GM21423 (cell line): ENCODE data around the gene NKX2-8.
A peak's percentile ranks its signal among the peaks of the same experiment; 100 is the strongest.

Source experiments
- ATAC-seq: cut with Tn5 transposase; IDR thresholded peaks from one replicate; pipeline ENCODE4 v1.9.1; 2021; ENCODE audit warnings: mild to moderate bottlenecking, moderate library complexity; ENCODE audit not compliant: unreplicated experiment

NKX2-8 gene

DNA sequence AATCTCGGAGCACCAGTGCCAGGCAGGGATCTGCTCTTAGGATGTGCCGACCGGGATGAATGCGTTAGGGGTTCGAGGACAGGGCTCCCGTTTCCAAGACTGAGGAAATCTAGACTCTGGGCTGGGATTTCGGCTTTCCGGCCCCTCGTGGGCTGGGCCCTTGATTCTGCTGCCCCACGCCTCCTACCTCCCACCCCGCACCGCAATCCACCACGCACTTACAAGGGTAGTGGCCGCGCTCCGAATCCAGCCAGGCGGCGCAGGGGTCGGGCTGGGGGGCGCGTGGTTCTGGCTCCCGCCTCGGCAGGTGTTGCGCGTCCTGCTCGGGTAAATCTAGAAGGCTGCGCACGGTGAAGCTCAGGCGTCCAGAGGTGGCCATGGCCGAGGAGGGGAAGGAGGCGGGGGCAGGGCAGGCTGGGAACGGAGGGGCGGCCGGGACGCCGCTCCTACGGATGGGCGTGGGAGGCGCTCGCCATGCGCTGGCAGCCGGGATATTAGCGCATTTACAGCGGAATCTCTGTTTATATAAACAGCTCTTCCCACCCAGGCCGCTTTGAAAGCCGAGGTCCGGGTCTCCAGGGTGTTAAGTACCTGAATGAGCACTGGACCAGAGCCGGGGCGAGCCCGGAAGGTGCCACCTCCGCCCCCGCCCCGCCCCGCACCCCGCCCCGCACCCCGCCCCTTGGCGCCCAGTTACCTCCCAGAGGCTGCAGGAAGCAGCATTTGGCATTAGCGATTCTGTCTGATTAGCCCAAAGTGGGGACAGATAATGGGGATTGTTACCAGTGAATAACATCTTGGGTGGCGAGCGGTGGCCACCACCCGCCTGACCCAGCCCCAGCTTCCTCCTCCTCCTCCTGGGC is at the start of gene NKX2-8:
NKX2-8 (minus strand) TSS at position 604 of the 863 bp plus-strand sequence; CDS start at position 379, 225 bp downstream.
- no peak for ATAC-seq

DNA sequence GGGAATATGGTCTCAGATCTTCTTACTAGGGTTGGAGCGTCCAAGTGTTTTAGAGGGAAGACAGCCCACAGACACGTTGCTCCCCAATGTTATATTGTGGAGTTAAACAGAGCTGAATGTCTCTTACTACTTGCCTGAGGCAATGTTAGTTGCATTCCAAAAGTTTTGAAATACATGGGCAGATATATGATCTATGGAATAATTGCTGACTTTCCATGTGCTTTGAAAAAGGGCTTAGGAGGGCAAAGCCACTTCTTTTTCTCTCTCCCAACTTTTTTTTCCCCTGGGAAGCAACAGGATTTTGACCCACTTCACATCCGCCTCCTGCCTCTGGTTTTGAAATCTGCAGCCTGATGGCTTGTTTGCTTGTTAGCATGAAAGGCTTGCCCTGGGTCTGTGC is 45.6 kb upstream of the NKX2-8 start:
- no peak for ATAC-seq

DNA sequence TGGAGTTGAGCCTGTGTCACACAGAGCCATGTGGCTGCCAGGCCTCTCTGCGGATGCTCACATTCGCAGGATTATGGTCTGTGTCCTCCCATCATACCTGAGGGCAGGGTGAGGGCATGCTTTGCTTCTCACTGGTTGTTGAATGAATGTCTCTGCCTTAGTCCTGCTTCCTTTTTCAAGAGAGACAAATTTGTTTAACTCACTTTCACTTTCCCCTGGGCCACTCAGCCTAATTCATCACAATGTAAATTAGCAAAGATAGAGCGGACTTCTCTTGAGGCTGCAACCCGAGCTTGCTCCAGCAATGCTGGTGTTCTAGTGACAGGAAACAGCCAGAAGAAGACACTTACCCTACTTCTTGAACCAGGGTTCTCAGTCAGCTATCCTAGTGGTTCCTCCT is 43.7 kb upstream of the NKX2-8 start:
- peak; percentile 46 for ATAC-seq

- no peak for ATAC-seq
Observed at GRCh38 chr14:36625436-36625835, 43.0 kb upstream of the NKX2-8 start.

- ATAC-seq, result no peak
Observed at GRCh38 chr14:36625014-36625413, 42.6 kb upstream of the NKX2-8 start.

- no peak for ATAC-seq
Observed at GRCh38 chr14:36619853-36620252, 37.4 kb upstream of the NKX2-8 start.

DNA sequence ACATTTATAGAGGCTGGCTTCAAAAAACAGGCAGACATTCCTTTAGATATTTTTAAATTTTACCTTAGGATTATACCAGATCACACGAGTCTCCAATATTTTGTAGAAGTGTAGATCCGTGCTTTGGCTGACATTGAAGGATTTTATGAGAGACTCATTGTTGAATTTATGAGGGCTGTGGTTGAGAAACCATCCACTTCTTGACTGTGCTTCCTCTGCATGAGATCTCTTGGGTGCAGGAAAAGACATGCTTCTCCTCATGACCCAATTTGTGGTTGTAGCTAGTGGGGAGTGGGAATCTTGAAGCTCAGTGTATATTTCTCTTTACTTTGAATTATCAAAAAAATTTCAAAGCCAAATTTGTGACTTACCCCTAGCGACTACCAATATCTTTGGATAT is 36.7 kb upstream of the NKX2-8 start:
- no peak for ATAC-seq

GRCh38 chr14:36618641-36619040 is 36.2 kb upstream of the NKX2-8 start:
- no peak for ATAC-seq

GRCh38 chr14:36617824-36618223 is 35.4 kb upstream of the NKX2-8 start:
- ATAC-seq, result no peak

DNA sequence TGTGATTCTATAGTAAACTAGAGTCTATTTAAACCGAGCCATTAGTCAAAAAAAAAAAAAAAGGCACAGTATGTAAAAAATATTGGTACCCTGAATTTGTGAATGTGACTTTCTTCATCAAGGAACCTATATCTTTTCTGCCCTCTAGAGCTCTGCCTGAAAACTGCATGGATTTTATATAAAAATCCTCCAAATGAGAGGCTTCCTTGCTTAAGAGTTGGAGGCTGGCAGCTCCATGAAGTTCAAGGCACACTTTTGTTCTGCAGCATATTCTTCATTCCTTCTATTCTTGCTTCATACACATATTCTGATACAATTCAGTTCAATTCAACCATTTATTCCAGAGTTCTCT is 23.1 kb upstream of the NKX2-8 start:
- no peak for ATAC-seq

- peak; percentile 63 for ATAC-seq
Observed at GRCh38 chr14:36604757-36605505, 22.5 kb upstream of the NKX2-8 start.

GRCh38 chr14:36600431-36600830 is 18.0 kb upstream of the NKX2-8 start:
- no peak for ATAC-seq

GRCh38 chr14:36591482-36591881 is 9.1 kb upstream of the NKX2-8 start:
- ATAC-seq, result no peak

- no peak for ATAC-seq
Observed at GRCh38 chr14:36588788-36589187, 6.4 kb upstream of the NKX2-8 start.

GRCh38 chr14:36588119-36588518 is 5.7 kb upstream of the NKX2-8 start:
- ATAC-seq, result no peak

DNA sequence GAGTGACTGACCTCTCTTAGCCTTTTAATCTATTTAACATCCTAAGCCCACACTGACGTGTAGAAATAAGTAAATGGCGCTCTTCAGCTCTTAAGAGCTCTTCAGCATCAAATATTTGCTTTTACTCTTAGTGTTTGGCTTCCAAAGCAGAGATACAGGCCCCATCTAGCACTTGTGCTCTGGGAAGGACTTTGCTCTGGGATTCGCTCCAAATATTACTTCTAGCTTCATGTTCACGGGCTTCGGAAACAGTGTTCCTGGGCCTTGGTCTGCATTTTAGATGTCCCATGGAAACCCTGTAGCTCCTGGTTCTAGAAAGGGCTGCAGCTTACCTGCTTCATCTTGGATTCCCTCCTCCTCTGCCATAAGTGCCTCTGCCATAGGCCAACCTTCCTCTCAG is 2.7 kb upstream of the NKX2-8 start:
- no peak for ATAC-seq

DNA sequence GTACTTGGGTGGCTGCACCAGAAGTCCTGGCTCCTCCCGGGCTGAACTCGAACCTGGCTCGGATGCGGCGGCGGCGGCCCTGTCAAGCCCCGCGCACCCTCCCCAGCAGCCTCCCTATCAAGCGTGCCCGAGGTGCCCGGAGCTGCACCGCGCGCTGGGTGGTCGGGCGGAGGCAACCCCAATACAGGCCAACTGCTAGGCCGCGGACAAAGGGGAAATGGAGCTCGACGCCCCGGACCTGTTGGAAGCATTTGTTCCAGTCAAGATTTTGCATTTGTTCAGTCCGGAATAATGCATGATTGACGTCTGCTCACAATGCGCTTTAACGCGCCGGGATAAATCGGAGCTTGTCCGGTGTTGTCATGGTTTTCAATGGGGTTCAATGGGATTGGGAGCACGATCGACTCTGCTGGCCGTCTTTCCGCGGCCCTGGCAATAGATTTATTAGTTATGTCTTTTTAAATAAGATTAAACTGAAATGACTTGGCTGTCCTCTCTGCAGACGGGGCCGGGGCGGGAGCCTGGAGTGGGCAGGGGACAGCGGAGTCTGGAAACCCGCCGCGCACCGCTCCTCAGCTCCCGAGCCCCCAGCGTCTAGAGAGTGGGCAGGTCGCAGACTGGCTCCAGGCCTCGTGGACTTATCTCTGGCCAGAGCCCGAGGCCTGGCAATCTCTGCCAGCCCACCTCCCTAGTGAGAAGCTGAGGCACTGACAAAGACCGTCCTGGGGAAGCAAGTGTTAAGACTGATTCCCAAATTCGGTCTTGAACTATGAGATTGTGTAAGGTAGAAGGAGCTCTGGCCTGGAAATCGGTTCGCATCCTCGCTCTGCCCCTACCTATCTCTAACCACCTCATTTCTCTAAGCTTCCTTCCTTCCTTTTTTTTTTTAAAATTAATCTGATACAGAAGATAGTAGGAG is 1.7 kb upstream of the NKX2-8 start:
- ATAC-seq, result no peak

- no peak for ATAC-seq
Observed at GRCh38 chr14:36583242-36583892, 953 bp upstream of the NKX2-8 start.

DNA sequence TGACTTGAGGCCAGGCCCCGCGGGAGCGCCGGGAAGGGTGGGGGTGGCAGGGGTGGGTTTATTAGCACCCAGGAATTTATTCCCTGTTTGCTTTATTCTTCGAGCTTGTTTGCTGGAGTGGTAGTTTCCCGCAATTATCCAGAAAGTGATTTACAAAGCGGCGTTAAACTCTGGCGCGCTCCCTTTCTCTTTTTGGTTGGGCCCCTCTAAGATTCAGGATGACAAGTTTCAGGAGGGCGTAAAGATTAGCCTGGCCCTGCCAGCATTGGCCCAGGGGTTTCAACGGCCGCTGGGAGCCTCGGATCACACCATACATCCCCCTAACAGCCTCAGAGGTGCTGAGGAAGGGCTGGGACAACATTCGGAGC is 444 bp upstream of the NKX2-8 start:
- no peak for ATAC-seq
